MG63 (cell line): ENCODE results near the gene PCP4. TPM values are rescaled to one million over a fixed set of nuclear protein-coding genes. Genes with fewer than 3 reads are reported as not detected.
A peak's percentile ranks its signal among the peaks of the same experiment; 100 is the strongest.
"Not testable (repeated sequence)": the region's sequence is repeated elsewhere in the genome, so short reads cannot be mapped to it uniquely, and the experiment has no call there.

Source experiments
- DNase-seq: peaks from one replicate; pipeline ENCODE4 v3.0.0-alpha.2; 2020
- H3K27me3 ChIP-seq: fragments of 250-450 bp; sonication (Bioruptor Pico); 2 replicates; pipeline ENCODE4 v1.5.1; 2020; ENCODE audit warnings: mild to moderate bottlenecking, moderate library complexity
- H3K36me3 ChIP-seq: fragments of 250-450 bp; sonication (Bioruptor Pico); 2 replicates; pipeline ENCODE4 v1.5.1; 2020; ENCODE audit warnings: mild to moderate bottlenecking, moderate library complexity
- H3K4me3 ChIP-seq: fragments of 250-450 bp; sonication (Bioruptor Pico); 2 replicates; pipeline ENCODE4 v1.5.1; 2020; ENCODE audit warnings: mild to moderate bottlenecking, moderate library complexity
- H3K9me3 ChIP-seq: fragments of 250-450 bp; sonication (Bioruptor Pico); 2 replicates; pipeline ENCODE4 v1.5.1; 2020; ENCODE audit warnings: mild to moderate bottlenecking, moderate library complexity
- total RNA-seq: library from RNA; depleted of rRNA; stranded (reverse); fragments of >200 nt; shearing (Covaris generic); gene quantifications from 2 replicates; pipeline ENCODE4 v1.2.3, GENCODE V29; 2014; ENCODE audit warnings: low replicate concordance

The PCP4 gene
- total RNA-seq, 1 experiment from 2014 or later: not detected

- no peak overlapping the region for H3K4me3 ChIP-seq
- H3K36me3 ChIP-seq: no peaks in the 10 kb centered on the region
- H3K27me3 ChIP-seq: no peaks in the 10 kb centered on the region
- no peaks in the 10 kb centered on the region for H3K9me3 ChIP-seq
- DNase-seq: peak; percentile 39
Measured at GRCh38 chr21:39852726-39853500, 14.3 kb upstream of the PCP4 start.

- Histone ChIP-seq H3K4me3 (no peak overlapping the region), H3K27me3 (no peaks in the 10 kb centered on the region), H3K36me3 (no peaks in the 10 kb centered on the region), H3K9me3 (no peaks in the 10 kb centered on the region; the same call in 1 of the 2 replicates)
- DNase-seq: no peak
Measured at GRCh38 chr21:39854572-39854971, 12.7 kb upstream of the PCP4 start.

DNA sequence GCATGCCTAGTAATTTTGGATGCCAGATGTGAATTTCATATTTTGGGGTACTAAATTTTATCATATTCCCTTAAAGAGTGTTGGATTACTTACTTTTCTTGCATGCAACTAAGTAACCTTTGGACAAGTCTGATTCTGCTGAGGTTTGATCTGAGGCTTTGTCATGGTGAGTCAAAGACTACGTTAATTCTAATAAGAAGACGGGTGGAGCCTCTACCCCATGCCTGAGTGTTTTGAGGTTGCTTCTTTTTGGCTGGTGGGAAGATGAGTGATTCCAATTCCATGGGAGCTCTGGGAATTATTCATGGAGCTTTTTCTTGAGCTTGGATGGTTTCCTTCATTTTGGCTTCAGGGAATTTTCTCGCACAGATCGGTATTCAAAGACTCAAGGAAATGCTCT, 11.6 kb upstream of the PCP4 start:
- no peaks in the 10 kb centered on the region for H3K36me3 ChIP-seq

GRCh38 chr21:39860600-39860999, 6.6 kb upstream of the PCP4 start:
- DNase-seq: no peak
- Histone ChIP-seq H3K27me3 (no peaks in the 10 kb centered on the region), H3K4me3 (no peak overlapping the region), H3K36me3 (no peaks in the 10 kb centered on the region), H3K9me3 (no peaks in the 10 kb centered on the region; the same call in 1 of the 2 replicates)

More for the DNA sequence above, 11.6 kb upstream of the PCP4 start:
- Histone ChIP-seq H3K9me3 (no peaks in the 10 kb centered on the region; the same call in 1 of the 2 replicates), H3K4me3 (no peak overlapping the region), H3K27me3 (no peaks in the 10 kb centered on the region)
- DNase-seq: no peak

DNA sequence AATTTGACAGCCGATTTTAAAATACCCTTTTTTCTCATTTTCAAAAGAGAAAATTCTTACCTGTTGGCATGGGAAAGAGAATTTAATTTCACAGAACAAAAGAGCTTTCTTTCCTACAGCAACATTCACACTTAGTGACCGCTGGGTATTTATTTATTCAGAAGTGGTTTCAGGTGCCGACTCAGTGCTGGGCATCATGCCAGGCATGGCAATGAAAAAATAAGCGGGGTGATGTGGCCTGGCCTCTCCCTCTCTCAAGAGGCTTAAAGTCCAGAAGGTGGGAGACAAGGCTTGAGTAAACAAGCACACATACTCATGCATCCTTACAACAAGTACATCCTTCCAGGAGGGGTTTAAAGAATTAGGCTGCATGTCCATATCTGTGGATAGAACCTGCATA, 4.1 kb upstream of the PCP4 start:
- no peaks in the 10 kb centered on the region; the same call in 1 of the 2 replicates for H3K9me3 ChIP-seq
- peaks cover 5% of the 10 kb centered on the region; the same call in 1 of the 2 replicates for H3K27me3 ChIP-seq
- no peaks in the 10 kb centered on the region for H3K36me3 ChIP-seq
- no peak overlapping the region for H3K4me3 ChIP-seq
- DNase-seq: peak; percentile 64

DNA sequence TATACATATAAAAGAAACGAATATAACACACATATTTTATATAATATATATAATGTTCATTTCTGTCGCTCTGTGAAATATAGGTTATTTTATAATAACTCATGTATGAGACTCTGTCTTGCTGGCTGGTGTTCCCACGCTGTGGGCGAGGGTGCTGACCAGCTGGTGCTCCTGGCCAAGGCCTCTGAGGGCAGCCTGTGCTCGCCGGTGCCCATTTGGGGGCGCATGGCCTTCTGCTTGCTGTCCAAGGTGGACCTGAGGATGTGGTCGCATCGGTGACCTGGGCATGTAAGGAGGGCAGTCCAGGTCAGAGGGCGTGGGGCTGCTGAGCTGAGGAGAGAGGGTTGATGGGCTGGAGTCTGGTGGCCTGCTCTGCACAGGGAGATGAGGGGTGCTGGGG, 1.1 kb upstream of the PCP4 start:
- Histone ChIP-seq H3K27me3 (peaks cover 5% of the 10 kb centered on the region; the same call in 1 of the 2 replicates), H3K36me3 (no peaks in the 10 kb centered on the region), H3K4me3 (no peak overlapping the region), H3K9me3 (no peaks in the 10 kb centered on the region)
- DNase-seq: no peak

DNA sequence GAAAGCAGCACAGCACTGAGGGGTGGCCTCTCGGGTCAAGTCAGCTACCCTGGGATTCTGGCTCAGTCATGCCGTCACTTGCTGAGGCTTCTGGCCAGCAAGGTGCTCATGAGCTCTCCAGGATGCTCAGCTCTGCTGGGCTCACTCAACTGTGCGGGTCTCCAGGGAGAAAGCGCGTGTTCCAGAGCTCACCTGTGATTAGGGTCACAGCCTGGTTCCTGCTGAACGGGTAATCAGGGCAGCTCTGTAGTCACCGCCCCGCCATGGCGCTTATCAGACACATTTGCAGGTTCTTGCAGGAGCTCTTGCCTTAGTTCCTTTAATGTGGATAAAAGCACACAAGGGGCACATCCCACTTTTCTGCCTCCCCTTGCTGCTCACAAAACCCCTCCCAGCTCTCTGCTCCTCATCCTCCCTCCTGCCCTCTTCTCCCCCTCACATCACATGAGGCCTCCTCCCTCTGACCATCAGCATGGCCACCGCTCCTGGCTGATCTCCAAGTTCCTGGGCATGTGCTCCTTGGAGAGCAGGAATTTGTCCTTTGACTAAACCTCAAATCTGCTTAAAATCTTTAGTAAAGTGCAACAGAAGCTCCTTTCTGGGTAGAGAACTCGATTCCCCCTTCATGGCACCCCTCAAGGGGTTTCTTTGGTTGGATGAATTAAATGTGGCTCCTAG, 2.0 kb downstream of the PCP4 start:
- Histone ChIP-seq H3K36me3 (no peaks in the 10 kb centered on the region), H3K9me3 (no peaks in the 10 kb centered on the region), H3K27me3 (peaks cover 5% of the 10 kb centered on the region), H3K4me3 (no peak overlapping the region)
- no peak for DNase-seq

DNA sequence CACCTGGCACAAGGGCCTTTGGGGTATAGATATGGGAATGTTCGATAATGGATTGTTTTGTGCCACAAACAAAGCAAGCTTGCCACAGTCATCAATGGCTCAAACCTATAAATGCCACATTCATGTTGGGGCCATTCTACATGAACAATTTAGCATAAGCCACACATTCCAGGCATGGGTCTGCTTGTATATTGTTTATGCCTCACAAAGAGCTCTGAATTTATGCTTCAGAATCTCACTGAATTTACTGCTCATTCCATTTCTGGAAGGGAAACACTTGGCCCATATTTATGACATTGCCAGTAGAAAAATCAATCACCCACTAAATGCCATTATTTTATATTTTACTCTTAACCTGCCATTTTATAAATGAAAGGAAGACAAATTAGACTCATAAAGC, 6.4 kb downstream of the PCP4 start:
- no peaks in the 10 kb centered on the region for H3K9me3 ChIP-seq
- H3K4me3 ChIP-seq: no peak overlapping the region
- DNase-seq: no peak
- H3K27me3 ChIP-seq: peaks cover 4% of the 10 kb centered on the region
- no peaks in the 10 kb centered on the region for H3K36me3 ChIP-seq

GRCh38 chr21:39874206-39874605, 7.0 kb downstream of the PCP4 start:
- DNase-seq: no peak
- Histone ChIP-seq H3K27me3 (peaks cover 4% of the 10 kb centered on the region), H3K9me3 (no peaks in the 10 kb centered on the region), H3K36me3 (no peaks in the 10 kb centered on the region), H3K4me3 (no peak overlapping the region)

DNA sequence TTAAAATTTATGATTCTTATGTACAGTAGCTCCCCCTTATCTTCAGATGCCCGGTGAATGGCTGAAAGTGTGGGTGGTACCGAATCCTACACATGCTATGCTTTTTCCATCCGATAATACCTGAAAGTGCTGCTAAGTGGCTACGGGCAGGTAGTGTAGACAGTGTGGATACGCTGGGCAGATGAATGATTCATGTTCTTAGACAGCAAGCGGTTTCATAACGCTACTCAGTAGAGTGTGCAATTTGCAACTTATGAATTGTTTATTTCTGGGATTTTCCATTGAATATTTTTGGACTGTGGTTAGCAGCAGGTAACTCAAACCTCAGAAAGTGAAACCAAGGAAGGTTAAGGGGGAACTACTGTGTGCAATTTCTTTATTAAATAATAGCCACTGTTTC, 7.5 kb downstream of the PCP4 start:
- Histone ChIP-seq H3K4me3 (no peak overlapping the region), H3K27me3 (peaks cover 4% of the 10 kb centered on the region), H3K36me3 (no peaks in the 10 kb centered on the region), H3K9me3 (no peaks in the 10 kb centered on the region)
- DNase-seq: no peak

DNA sequence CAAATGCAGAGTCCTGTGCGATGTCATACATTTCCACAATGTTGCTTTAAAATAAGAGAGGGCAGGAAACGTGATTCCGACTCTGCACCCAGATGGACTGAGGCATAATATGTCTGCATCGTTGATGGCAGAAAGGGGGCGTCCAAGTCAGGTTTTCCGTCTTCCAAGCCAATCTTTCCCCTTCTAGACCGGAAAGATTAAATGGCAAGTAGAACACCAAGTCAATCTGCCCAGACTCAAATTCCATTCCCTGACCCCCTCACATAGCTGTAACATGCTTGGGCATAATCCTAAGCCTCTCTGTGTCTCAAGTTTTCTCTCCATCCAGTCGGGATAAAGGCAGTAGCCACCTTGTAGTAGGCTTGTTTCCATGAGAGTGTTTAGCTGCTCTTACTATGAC, 14.4 kb downstream of the PCP4 start:
- Histone ChIP-seq H3K9me3 (no peaks in the 10 kb centered on the region), H3K36me3 (no peaks in the 10 kb centered on the region), H3K27me3 (peaks cover 12% of the 10 kb centered on the region), H3K4me3 (no peak overlapping the region)
- no peak for DNase-seq

DNA sequence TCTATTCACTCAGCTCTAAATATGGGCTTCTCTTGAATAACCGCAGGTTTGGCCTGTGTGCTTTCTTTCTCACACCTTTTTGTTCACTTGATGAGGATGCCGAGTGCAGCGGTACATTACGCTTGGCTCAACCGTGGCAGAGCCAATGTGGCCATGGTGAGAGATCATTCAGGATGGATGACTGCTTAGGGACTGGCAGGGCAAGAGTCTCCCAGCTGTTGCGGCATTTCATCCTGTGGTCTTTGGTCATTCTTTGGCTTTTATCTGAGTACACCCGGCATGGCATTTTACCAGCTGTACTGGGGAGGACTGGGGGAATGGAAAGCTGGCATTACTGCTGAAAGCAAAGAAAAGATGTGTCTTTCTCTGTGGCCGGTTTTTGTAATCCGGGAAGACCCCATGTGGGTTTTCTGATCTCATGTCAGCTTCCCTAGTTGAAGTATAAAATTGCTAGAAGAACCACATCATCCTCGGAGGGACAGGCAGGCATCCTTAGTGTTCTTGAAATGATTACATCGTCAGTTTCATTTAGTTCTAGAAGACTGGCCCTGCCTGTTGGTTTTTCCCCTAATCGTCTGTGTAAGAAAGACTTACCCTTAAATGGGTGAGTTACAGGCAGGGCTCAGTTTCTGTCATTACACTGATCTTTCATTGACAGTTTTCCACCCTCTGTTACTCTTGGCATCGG, 15.1 kb downstream of the PCP4 start:
- Histone ChIP-seq H3K4me3 (no peak overlapping the region), H3K27me3 (peaks cover 12% of the 10 kb centered on the region), H3K9me3 (no peaks in the 10 kb centered on the region), H3K36me3 (no peaks in the 10 kb centered on the region)
- DNase-seq: no peak

DNA sequence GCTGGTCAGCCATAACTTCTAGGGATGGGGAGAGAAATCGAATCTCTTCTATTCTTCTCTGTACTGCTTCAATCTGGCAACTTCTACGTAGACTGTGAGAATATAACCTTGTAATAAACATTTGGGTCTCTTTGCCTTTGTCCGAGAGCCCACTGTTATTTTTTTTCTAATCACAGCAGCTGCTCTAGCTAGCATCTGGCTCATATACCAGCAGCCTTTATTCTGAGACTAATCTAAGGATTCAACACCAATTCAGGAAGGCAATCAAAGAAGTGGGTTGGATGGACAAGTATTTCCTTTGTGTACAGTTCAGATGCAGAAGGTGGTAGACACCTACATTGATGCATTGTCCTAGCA, 15.6 kb downstream of the PCP4 start:
- Histone ChIP-seq H3K4me3 (no peak overlapping the region), H3K27me3 (peaks cover 12% of the 10 kb centered on the region), H3K9me3 (no peaks in the 10 kb centered on the region), H3K36me3 (no peaks in the 10 kb centered on the region)
- DNase-seq: no peak

DNA sequence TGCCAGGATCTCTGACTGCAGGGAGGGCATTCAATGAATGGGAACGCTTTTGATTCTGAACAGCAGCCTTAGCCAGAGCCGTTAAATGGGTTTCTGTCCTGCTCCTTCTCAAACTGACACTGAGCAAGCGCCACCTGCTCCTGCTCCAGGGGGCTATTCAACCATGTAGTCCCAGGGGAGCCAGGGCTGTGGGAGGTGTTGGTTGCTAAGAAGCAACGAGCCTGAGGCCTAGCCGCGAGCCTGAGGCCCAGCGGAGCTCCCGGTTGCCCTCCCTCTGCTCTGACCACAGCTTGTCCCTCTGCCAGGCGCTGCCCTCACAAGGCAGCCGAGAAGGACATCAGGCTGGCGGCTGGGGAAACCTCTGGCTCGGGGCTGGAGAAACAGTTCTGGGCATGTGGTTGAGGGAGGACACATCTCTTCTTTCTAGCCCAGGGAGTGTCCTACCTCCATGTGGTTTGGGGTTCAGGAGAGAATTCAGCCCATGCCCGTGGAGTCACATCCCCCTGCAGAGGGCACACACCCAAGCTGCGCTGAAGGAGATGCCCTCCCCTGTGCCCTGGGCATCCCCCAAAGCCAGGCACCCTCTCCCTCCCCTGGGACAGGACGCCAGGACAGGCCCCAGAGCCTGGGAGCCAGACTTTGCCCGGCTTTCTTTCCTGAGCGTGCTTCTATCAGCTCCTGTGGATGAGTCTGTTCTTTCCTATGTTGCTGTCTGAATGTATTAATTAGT, 18.0 kb downstream of the PCP4 start:
- Histone ChIP-seq H3K9me3 (no peaks in the 10 kb centered on the region), H3K27me3 (peaks cover 12% of the 10 kb centered on the region), H3K4me3 (no peak overlapping the region), H3K36me3 (no peaks in the 10 kb centered on the region)
- DNase-seq: no peak

GRCh38 chr21:39888848-39889247, 21.6 kb downstream of the PCP4 start:
- no peaks in the 10 kb centered on the region for H3K36me3 ChIP-seq
- no peak for DNase-seq
- peaks cover 5% of the 10 kb centered on the region for H3K27me3 ChIP-seq
- H3K9me3 ChIP-seq: no peaks in the 10 kb centered on the region
- no peak overlapping the region for H3K4me3 ChIP-seq

DNA sequence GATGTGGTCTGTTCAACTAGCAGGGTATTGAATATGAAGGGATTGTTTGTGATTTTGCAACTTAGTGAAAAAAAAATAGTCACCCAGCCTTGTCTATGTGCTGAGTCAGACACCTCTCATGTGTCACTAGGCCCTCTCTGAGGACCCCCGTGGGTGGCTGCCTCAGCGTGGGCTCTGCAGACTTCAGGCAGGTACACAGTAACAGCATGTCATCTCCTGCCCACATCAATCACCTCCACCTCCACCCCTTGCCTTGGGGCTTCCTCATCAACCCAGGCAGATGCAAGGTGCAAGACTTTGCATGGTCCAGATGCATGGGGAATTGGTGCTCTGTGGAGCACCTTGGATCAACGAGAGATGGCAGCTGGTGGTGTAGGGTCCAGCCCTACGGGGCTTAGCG, 23.9 kb downstream of the PCP4 start:
- DNase-seq: no peak
- Histone ChIP-seq H3K9me3 (no peaks in the 10 kb centered on the region), H3K27me3 (peaks cover 9% of the 10 kb centered on the region), H3K4me3 (no peak overlapping the region), H3K36me3 (no peaks in the 10 kb centered on the region)

- not testable (repeated sequence) for H3K36me3 ChIP-seq, H3K27me3 ChIP-seq, DNase-seq, H3K9me3 ChIP-seq, H3K4me3 ChIP-seq
Measured at GRCh38 chr21:39891863-39892262, 24.6 kb downstream of the PCP4 start.
